Ovary (tissue), 3 donors: ENCODE measurements around the gene ZSCAN9.

Experiments used
- CTCF ChIP-seq, 3 donors: fragments of 450-650 bp in 2 of 3; fragments of 200-600 bp in 1 of 3; IDR thresholded peaks; one replicate each; pipeline versions ENCODE4 v1.5.1 to v1.8.0; 2016 to 2022; ENCODE audit warnings: antibody characterized with exemption in 3 of 3, mild to moderate bottlenecking in 1 of 3
- EP300 ChIP-seq: sonication (generic); formaldehyde crosslinking; IDR thresholded peaks from one replicate; pipeline ENCODE4 v1.6.1; 2017; ENCODE audit warnings: antibody characterized with exemption
- donor health status: DM: no; HTN: no; CAD: no.

- TF ChIP-seq CTCF (IDR thresholded peaks at IDR 0.05) (no peak), EP300 (no peak)
Measured at GRCh38 chr6:28266563-28266961, 41.5 kb downstream of the ZSCAN9 start.
